PFSK-1 (cell line): Measurements from ENCODE around the gene NR1I2.

Source experiments
- POLR2AphosphoS5 ChIP-seq: IDR thresholded peaks from 2 replicates; pipeline ENCODE4 v1.6.1; 2012; ENCODE audit warnings: low read depth, mild to moderate bottlenecking, control low read depth, low read length, moderate library complexity
- TAF1 ChIP-seq: IDR thresholded peaks from 2 replicates; pipeline ENCODE4 v1.6.1; 2012; ENCODE audit warnings: low read length, control low read depth, borderline replicate concordance; ENCODE audit not compliant: insufficient read depth
- TF ChIP-seq, protein P1 (sequence below), 2 experiments: IDR thresholded peaks; 2 replicates each; pipeline versions ENCODE4 v1.6.1 to v1.8.0; 2011 to 2012; ENCODE audit warnings: low read depth in 2 of 2, low read length in 2 of 2, control low read depth in 1 of 2, inconsistent platforms in 1 of 2, mild to moderate bottlenecking in 1 of 2, moderate library complexity in 1 of 2; ENCODE audit not compliant: insufficient read depth in 1 of 2

DNA sequence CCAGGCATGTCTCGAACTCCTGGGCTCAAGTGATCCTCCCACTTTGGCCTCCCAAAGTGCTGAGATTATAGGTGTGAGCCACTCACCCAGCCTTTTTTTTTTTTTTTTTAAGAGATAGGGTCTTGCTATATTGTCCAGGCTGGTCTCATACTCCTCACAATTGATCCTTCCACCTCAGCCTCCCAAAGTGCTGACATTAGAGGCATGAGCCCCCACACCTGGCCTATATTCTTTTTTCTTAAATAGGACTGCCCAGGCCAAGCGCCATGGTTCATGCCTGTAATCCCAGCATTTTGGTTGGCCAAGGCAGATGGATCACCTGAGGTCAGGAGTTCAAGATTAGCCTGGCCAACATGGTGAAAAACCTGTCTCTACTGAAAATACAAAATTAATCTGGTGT is 12.5 kb downstream of the NR1I2 start:
- no peak for TF ChIP-seq POLR2AphosphoS5
- TF ChIP-seq TAF1: no peak
- TF ChIP-seq, protein P1, sequence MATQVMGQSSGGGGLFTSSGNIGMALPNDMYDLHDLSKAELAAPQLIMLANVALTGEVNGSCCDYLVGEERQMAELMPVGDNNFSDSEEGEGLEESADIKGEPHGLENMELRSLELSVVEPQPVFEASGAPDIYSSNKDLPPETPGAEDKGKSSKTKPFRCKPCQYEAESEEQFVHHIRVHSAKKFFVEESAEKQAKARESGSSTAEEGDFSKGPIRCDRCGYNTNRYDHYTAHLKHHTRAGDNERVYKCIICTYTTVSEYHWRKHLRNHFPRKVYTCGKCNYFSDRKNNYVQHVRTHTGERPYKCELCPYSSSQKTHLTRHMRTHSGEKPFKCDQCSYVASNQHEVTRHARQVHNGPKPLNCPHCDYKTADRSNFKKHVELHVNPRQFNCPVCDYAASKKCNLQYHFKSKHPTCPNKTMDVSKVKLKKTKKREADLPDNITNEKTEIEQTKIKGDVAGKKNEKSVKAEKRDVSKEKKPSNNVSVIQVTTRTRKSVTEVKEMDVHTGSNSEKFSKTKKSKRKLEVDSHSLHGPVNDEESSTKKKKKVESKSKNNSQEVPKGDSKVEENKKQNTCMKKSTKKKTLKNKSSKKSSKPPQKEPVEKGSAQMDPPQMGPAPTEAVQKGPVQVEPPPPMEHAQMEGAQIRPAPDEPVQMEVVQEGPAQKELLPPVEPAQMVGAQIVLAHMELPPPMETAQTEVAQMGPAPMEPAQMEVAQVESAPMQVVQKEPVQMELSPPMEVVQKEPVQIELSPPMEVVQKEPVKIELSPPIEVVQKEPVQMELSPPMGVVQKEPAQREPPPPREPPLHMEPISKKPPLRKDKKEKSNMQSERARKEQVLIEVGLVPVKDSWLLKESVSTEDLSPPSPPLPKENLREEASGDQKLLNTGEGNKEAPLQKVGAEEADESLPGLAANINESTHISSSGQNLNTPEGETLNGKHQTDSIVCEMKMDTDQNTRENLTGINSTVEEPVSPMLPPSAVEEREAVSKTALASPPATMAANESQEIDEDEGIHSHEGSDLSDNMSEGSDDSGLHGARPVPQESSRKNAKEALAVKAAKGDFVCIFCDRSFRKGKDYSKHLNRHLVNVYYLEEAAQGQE (IDR thresholded peaks at IDR 0.05; ENCODE audit: insufficient read depth in 1 of 2, low read depth in 2 of 2, low read length in 2 of 2): no peak
